Uterus (tissue), 2 donors: Measurements from ENCODE around the gene SLAMF6.

Source experiments
- CTCF ChIP-seq, 4 experiments: fragments of 200-600 bp in 2 of 4; fragments of 450-650 bp in 2 of 4; sonication (generic) in 2 of 4; IDR thresholded peaks; one replicate each; pipeline ENCODE4 v1.5.1; 2016 to 2019; ENCODE audit warnings: antibody characterized with exemption in 4 of 4, mild to moderate bottlenecking in 2 of 4, moderate library complexity in 1 of 4
- POLR2A ChIP-seq, 2 donors: fragments of 450-650 bp; IDR thresholded peaks; one replicate each; pipeline ENCODE4 v1.6.1; 2016; ENCODE audit warnings: antibody characterized with exemption in 2 of 2, mild to moderate bottlenecking in 1 of 2, moderate library complexity in 1 of 2

- TF ChIP-seq CTCF (IDR thresholded peaks at IDR 0.05) (no peak), POLR2A (IDR thresholded peaks at IDR 0.05) (no peak)
Observed at GRCh38 chr1:160446945-160447600, 76.0 kb downstream of the SLAMF6 start.
